GM13976 (cell line): ENCODE results near the gene TPRA1.
A peak's percentile ranks its signal among the peaks of the same experiment; 100 is the strongest.

Experiments
- DNase-seq: peaks from one replicate; pipeline ENCODE4 v3.0.0; 2012; ENCODE audit warnings: low spot score
- in situ Hi-C: fragments of 300-500 bp; cut with MboI; formaldehyde crosslinking; loops from one replicate; pipeline ENCODE4 v1.12.0; 2022; ENCODE audit warnings: low sequenced_read_pairs, mixed read lengths, inconsistent platforms; ENCODE audit not compliant: unreplicated experiment
- TF ChIP-seq, protein P1 (sequence below): IDR thresholded peaks from 2 replicates; pipeline ENCODE4 v1.5.1; 2012; ENCODE audit warnings: borderline replicate concordance, mild to moderate bottlenecking; ENCODE audit not compliant: insufficient read depth; ENCODE audit errors: extremely low read depth, missing control alignments, control extremely low read depth

Gene TPRA1

DNA sequence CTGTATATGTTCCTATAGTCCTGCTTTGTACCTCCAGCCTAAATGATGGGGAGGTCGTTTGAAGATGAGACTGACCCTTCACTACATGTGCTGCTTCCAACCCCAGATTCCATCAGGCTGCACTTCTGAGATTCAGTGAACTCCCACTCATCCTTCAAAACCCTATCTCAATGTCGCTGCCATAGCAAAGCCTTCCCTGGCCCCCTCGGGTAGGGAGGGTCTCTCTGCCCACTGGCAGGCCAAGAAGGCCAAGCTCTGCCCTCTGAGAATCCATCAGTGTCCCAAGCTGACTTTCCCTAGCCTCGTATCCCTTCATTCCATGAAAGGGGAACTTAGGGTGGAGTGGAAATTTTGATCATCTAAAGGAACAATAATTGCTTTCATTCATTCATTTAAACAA, 35.4 kb downstream of the TPRA1 start:
- TF ChIP-seq, protein P1, sequence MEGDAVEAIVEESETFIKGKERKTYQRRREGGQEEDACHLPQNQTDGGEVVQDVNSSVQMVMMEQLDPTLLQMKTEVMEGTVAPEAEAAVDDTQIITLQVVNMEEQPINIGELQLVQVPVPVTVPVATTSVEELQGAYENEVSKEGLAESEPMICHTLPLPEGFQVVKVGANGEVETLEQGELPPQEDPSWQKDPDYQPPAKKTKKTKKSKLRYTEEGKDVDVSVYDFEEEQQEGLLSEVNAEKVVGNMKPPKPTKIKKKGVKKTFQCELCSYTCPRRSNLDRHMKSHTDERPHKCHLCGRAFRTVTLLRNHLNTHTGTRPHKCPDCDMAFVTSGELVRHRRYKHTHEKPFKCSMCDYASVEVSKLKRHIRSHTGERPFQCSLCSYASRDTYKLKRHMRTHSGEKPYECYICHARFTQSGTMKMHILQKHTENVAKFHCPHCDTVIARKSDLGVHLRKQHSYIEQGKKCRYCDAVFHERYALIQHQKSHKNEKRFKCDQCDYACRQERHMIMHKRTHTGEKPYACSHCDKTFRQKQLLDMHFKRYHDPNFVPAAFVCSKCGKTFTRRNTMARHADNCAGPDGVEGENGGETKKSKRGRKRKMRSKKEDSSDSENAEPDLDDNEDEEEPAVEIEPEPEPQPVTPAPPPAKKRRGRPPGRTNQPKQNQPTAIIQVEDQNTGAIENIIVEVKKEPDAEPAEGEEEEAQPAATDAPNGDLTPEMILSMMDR, result no peak
- in situ Hi-C loops, result no loop called here
- no peak for DNase-seq

DNA sequence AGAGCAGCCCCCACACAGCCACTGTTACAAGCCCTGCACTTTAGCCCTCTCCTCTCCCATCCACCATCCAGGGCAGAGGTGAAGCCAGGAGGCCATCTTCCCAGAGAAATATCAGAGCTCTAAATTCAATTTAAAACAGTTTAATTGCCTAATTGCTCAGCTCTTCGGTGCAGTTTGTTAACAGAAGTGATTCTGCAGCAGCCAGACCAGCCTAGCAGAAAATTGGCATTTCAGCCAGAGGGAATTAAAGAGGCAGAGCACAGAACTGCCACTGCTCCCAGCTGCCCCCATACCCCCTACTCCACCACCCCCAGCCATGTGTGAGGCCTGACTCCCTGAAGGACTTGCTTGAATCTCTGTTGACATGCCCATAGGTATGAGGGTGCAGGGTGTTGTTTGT, 38.5 kb downstream of the TPRA1 start:
- in situ Hi-C loops, result no loop called here
- no peak for DNase-seq
- TF ChIP-seq, protein P1, result no peak

DNA sequence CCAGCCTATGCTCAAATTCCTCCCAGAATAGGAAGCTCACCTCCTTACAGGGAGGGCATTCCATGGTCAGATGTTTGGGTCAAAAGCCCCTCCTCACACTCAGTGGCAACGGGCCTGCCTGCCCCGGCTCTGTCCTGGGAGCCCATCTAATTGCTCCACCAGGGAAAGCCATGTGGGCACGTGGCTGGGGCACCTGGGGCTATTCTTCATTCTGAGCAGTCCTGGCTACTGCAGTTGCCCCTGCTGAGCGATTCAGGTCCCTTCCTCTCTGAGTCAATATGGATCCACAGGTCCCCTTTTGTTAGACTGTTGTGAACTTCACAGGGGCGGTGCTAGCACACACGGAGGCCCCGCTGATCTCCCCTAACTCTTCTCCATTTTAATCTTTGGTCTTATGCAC, 39.4 kb downstream of the TPRA1 start:
- no peak for DNase-seq
- TF ChIP-seq, protein P1, result no peak
- in situ Hi-C loops, result no loop called here

DNA sequence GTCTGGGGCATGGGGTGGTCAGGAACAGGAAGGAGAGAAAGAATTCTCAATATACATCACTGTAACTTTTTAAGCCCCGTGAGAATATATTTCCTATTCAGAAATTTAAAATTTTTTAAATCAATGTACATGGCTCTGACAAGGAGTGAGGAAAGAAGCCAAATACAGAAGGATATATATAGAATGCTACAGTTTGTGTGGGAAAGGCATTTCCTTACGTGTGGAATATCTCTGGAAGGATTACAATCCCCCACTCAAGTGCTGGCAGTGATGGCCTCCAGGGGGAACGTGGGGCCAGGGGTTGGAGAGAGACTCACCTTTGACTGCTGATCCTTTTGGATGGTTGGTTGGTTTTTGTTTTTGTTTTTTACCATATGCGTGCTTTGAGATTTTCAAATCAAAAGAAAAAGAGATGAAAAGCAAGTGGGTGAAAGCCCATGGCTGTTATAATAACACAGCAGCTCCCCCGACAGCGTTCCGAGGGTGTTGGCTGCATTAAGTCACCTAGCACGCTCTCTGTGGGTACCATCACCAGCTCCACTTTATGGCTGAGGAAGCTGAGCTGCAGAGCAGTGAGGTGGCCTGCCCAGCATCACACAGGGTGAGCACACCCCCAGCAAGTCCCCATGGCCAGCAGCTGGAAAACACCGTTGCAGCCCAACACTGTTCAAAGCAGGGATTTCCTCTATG, 39.9 kb downstream of the TPRA1 start:
- TF ChIP-seq, protein P1, result no peak
- in situ Hi-C loops, result no loop called here
- no peak for DNase-seq

DNA sequence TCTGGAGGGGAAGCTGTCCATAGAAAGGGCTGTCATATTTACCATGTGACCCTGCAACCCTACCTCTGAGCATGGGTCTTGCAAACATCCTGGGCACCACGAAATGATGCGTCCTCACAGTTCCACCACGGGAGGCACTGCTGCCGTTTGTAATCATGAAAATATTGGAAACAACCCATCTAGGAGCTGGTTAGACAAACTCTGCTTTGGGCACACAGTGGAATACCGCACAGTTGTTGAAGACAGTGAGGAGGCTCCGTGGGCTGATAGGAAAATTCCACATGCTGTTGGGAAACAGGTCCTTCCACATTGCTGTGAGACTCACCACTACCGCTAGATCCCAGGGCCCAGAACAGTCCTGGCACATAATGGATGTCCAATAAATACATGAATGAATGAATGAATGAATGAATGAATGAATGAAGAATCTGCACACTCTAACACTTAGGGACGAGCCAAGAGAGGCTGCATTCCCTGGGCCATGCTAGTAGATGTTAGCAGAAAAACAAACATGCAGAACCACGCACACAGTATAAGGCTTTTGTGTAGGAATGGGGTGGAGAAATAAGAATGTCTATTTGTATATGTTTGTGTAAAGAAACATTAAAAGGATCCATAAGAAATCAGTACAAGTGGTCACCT, 40.6 kb downstream of the TPRA1 start:
- in situ Hi-C loops, result no loop called here
- TF ChIP-seq, protein P1, result no peak
- no peak for DNase-seq

DNA sequence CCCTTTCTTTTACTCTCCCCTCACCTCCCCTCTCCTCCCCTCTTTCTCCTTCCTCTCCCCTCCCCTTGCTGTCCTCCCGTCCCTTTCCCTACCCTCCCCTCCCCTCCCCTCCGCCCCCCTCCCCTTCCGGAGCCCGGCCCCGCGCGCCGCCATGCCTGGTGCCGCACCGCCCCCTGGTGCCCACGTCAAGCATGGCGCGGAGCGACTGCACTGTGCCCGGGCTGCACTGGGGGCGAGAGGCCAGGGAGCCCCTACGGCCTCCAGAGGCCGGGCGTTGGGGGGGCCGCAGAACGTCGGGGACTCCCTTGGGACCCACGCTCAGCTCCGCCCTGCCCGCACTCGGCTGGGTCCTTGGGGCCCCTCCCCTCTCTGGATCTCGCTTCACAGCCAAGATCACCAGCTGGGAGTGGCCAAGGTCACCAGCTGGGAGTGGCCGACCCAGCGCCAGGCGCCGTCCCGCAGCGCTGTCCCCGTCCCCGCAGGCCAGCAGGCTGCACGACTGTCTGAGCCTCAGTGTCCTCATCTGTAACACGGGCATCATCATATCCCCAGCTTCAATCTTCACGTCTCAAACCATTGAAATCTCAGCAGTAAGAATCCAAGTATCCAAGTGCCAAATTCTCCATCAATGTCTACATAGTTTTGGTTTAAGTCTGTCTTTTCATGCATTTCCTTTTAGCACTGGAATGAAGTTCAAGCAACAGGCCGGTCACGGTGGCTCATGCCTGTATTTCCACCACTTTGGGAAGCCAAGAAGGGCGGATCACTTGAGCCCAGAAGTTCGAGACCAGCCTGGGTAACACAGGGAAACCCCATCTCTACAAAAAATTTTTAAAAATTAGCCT, 42.5 kb downstream of the TPRA1 start:
- DNase-seq, result peak; percentile 88
- TF ChIP-seq, protein P1, result peak; percentile 84
- in situ Hi-C loops, result no loop called here
